HepG2 (cell line): Measurements from ENCODE around the gene VKORC1. TPM values are rescaled to one million over a fixed set of nuclear protein-coding genes. Genes with fewer than 3 reads are reported as not detected.

Source experiments
- ATAC-seq: fragments of 200-7000 bp; cut with Tn5 transposase; 3 replicates; pipeline ENCODE4 v1.9.1; 2020; ENCODE audit warnings: mild to moderate bottlenecking, moderate library complexity
- BruUV-seq: library from RNA; stranded (reverse); fragments of 400-500 nt; replicated peaks from 2 replicates; lab custom pipeline; 2021; lab: Mats Ljungman, UMichigan
- CTCF ChIA-PET: fragments of 300-600 bp; formaldehyde crosslinking; extraction: SDS; loops from one replicate; lab custom pipeline; 2021; ENCODE audit warnings: low total read pairs, inconsistent platforms, low intra/inter-chr PET ratio; lab: Yijun Ruan, JAX
- POLR2A ChIA-PET: fragments of 350-600 bp; sonication (Branson Sonifier 250); formaldehyde crosslinking; loops from one replicate; lab custom pipeline; 2020; ENCODE audit warnings: antibody characterized with exemption, inconsistent platforms; lab: Yijun Ruan, JAX
- DNase-seq: peaks from one replicate; pipeline ENCODE4 v3.0.0-alpha.2; 2015; ENCODE audit warnings: low spot score
- FAIRE-seq: peaks from 3 replicates; lab custom pipeline; 2011; peaks lifted over from hg19 to GRCh38; lab: Jason Lieb, UNC
- H2AFZ ChIP-seq: one replicate; pipeline ENCODE4 v1.6.1; 2011; ENCODE audit warnings: low read length, inconsistent platforms
- H3K27ac ChIP-seq: fragments of 300-600 bp; 3 replicates; pipeline ENCODE4 v1.8.0; 2011; ENCODE audit warnings: mixed run types, mild to moderate bottlenecking, mixed read lengths, low read length, inconsistent platforms; ENCODE audit not compliant: insufficient read depth; ENCODE audit errors: extremely low read length
- H3K27me3 ChIP-seq, 2 experiments: fragments of 200-600 bp in 1 of 2; 2 replicates in 1 of 2; 3 replicates in 1 of 2; pipeline versions ENCODE4 v1.6.0 to v1.8.0; 2011; ENCODE audit warnings: low read length in 2 of 2, mild to moderate bottlenecking in 2 of 2, moderate library complexity in 2 of 2, inconsistent platforms in 1 of 2; ENCODE audit not compliant: insufficient read depth in 2 of 2, control insufficient read depth in 1 of 2
- H3K36me3 ChIP-seq, 2 experiments: fragments of 200-600 bp in 1 of 2; replicated peaks in 1 of 2; 2 replicates in 1 of 2; 3 replicates in 1 of 2; pipeline versions ENCODE4 v1.5.1 to v1.8.0; 2011; ENCODE audit warnings: low read length in 2 of 2, inconsistent platforms in 1 of 2; ENCODE audit not compliant: insufficient read depth in 2 of 2, control insufficient read depth in 1 of 2
- H3K4me1 ChIP-seq: 2 replicates; pipeline ENCODE4 v1.5.1; 2012; ENCODE audit warnings: low read length, inconsistent platforms; ENCODE audit not compliant: insufficient read depth
- H3K4me2 ChIP-seq: 2 replicates; pipeline ENCODE4 v1.6.0; 2011; ENCODE audit warnings: low read depth, low read length, inconsistent platforms
- H3K4me3 ChIP-seq, 3 experiments: fragments of 200-600 bp in 1 of 3; sonication (generic), shearing (Covaris generic) in 1 of 3; replicated peaks in 1 of 3; 2 replicates each; pipeline ENCODE4 v1.5.1; 2011 to 2016; ENCODE audit warnings: low read length in 3 of 3, inconsistent platforms in 2 of 3, low read depth in 2 of 3, mild to moderate bottlenecking in 2 of 3, control low read depth in 1 of 3, mixed read lengths in 1 of 3; ENCODE audit not compliant: insufficient read depth in 1 of 3
- H3K79me2 ChIP-seq: one replicate; pipeline ENCODE4 v1.6.1; 2011; ENCODE audit warnings: low read length, inconsistent platforms; ENCODE audit not compliant: insufficient read depth
- H3K9ac ChIP-seq: 2 replicates; pipeline ENCODE4 v1.6.0; 2011; ENCODE audit warnings: mild to moderate bottlenecking, low read depth, low read length, inconsistent platforms; ENCODE audit not compliant: insufficient read depth
- H3K9me3 ChIP-seq: 2 replicates; pipeline ENCODE4 v1.5.1; 2012; ENCODE audit warnings: mild to moderate bottlenecking, low read length
- H4K20me1 ChIP-seq: 2 replicates; pipeline ENCODE4 v1.6.0; 2011; ENCODE audit warnings: inconsistent platforms, mild to moderate bottlenecking, low read length, moderate library complexity; ENCODE audit not compliant: insufficient read depth
- CBX5 ChIP-seq: sonication (generic); formaldehyde crosslinking; IDR thresholded peaks from 2 replicates; pipeline ENCODE4 v1.4.0; 2020; ENCODE audit warnings: missing genetic modification reagents, borderline replicate concordance
- CHD2 ChIP-seq: IDR thresholded peaks from 2 replicates; pipeline ENCODE4 v1.6.1; 2011; ENCODE audit warnings: low read depth, low read length, improper control_type of control experiment
- ETV6 ChIP-seq: sonication (generic); formaldehyde crosslinking; conservative IDR thresholded peaks from 2 replicates; pipeline ENCODE4 v1.4.0; 2020; ENCODE audit warnings: missing genetic modification reagents
- HMG20B ChIP-seq: conservative IDR thresholded peaks from 2 replicates; pipeline ENCODE4 v1.6.1; 2016; ENCODE audit warnings: missing genetic modification reagents, missing compliant biosample characterization
- REL ChIP-seq: sonication (generic); formaldehyde crosslinking; conservative IDR thresholded peaks from 2 replicates; pipeline ENCODE4 v1.8.0; 2022; ENCODE audit warnings: mild to moderate bottlenecking, missing genetic modification reagents, moderate library complexity
- SNAI1 ChIP-seq: sonication (generic); formaldehyde crosslinking; IDR thresholded peaks from 2 replicates; pipeline ENCODE4 v1.5.0; 2020; ENCODE audit warnings: mild to moderate bottlenecking, missing genetic modification reagents, borderline replicate concordance
- ZC3H13 ChIP-seq: sonication (generic); formaldehyde crosslinking; IDR thresholded peaks from 2 replicates; pipeline ENCODE4 v1.8.1; 2023; ENCODE audit warnings: mild to moderate bottlenecking, missing genetic modification reagents, moderate library complexity
- ZNF367 ChIP-seq: sonication (generic); formaldehyde crosslinking; IDR thresholded peaks from 2 replicates; pipeline ENCODE4 v1.4.0; 2020; ENCODE audit warnings: missing genetic modification reagents, borderline replicate concordance
- ZNF549 ChIP-seq: sonication (generic); formaldehyde crosslinking; IDR thresholded peaks from 2 replicates; pipeline ENCODE4 v1.5.0; 2020; ENCODE audit warnings: missing genetic modification reagents
- ZNF598 ChIP-seq: sonication (generic); formaldehyde crosslinking; IDR thresholded peaks from 2 replicates; pipeline ENCODE4 v1.5.1; 2020; ENCODE audit warnings: mild to moderate bottlenecking, missing genetic modification reagents, borderline replicate concordance
- ZSCAN29 ChIP-seq: sonication (generic); formaldehyde crosslinking; conservative IDR thresholded peaks from 2 replicates; pipeline ENCODE4 v1.4.0; 2020; ENCODE audit warnings: mild to moderate bottlenecking, missing genetic modification reagents
- ZSCAN9 ChIP-seq: IDR thresholded peaks from 2 replicates; pipeline ENCODE4 v1.6.1; 2016; ENCODE audit warnings: borderline replicate concordance
- WGBS: methylation state at CpG from one replicate; pipeline ENCODE4 v1.1.6; 2017; ENCODE audit warnings: low lambda C conversion rate; 5-methylcytosine and 5-hydroxymethylcytosine counted together
- in situ Hi-C: cut with HindIII; loops from 2 replicates; pipeline ENCODE4 v1.10.0; 2017; ENCODE audit warnings: low pct_unique_long_range_greater_than_20kb; ENCODE audit not compliant: extremely low pct_ligation_motif_present
- intact Hi-C: fragments of 100-400 bp; cut with micrococcal nuclease; formaldehyde crosslinking; loops from one replicate; pipeline ENCODE4 v1.10.0; 2022; ENCODE audit not compliant: unreplicated experiment
- polyA plus RNA-seq, 8 experiments: library from polyadenylated mRNA; depleted of rRNA in 3 of 8; stranded (reverse) in 7 of 8; unstranded in 1 of 8; fragments of >200 nt; fragmentation: Illumina TruSeq in 4 of 8; extraction: Trizol in 4 of 8; gene quantifications; 2 replicates each; pipeline versions ENCODE4 v1.2.1 to v1.2.3, GENCODE V29; 2011 to 2016; ENCODE audit warnings: low read depth in 4 of 8, missing spikeins in 1 of 8, mixed read lengths in 1 of 8; ENCODE audit not compliant: insufficient read depth in 1 of 8
- total RNA-seq, 5 experiments: library from RNA; depleted of rRNA; stranded (reverse); fragments of >200 nt; fragmentation: Illumina TruSeq; extraction: Trizol; gene quantifications; 2 replicates each; pipeline ENCODE4 v1.2.3, GENCODE V29; 2016; ENCODE audit warnings: low read depth in 1 of 5
- TF ChIP-seq, protein P1 (sequence below): IDR thresholded peaks from 2 replicates; pipeline ENCODE4 v1.6.1; 2016
- TF ChIP-seq, protein P2 (sequence below): sonication (generic); formaldehyde crosslinking; IDR thresholded peaks from 2 replicates; pipeline ENCODE4 v1.5.1; 2020; ENCODE audit warnings: mild to moderate bottlenecking, moderate library complexity, missing genetic modification reagents
- TF ChIP-seq, protein P3 (sequence below): sonication (generic); formaldehyde crosslinking; IDR thresholded peaks from 2 replicates; pipeline ENCODE4 v1.4.0; 2020; ENCODE audit warnings: missing genetic modification reagents, borderline replicate concordance
- TF ChIP-seq, protein P4 (sequence below), 2 experiments: fragments of 450-650 bp in 1 of 2; sonication (generic) in 1 of 2; formaldehyde crosslinking; IDR thresholded peaks; 2 replicates each; pipeline versions ENCODE4 v1.5.0 to v1.8.0; 2020 to 2022; ENCODE audit warnings: mild to moderate bottlenecking in 1 of 2, missing genetic modification reagents in 1 of 2

The VKORC1 gene
- total and polyA plus RNA-seq, 2 of the 13 experiments (the other 11 are each of a cell fraction or from before 2014, with no cell fraction given) = 141 to 615 TPM

DNA sequence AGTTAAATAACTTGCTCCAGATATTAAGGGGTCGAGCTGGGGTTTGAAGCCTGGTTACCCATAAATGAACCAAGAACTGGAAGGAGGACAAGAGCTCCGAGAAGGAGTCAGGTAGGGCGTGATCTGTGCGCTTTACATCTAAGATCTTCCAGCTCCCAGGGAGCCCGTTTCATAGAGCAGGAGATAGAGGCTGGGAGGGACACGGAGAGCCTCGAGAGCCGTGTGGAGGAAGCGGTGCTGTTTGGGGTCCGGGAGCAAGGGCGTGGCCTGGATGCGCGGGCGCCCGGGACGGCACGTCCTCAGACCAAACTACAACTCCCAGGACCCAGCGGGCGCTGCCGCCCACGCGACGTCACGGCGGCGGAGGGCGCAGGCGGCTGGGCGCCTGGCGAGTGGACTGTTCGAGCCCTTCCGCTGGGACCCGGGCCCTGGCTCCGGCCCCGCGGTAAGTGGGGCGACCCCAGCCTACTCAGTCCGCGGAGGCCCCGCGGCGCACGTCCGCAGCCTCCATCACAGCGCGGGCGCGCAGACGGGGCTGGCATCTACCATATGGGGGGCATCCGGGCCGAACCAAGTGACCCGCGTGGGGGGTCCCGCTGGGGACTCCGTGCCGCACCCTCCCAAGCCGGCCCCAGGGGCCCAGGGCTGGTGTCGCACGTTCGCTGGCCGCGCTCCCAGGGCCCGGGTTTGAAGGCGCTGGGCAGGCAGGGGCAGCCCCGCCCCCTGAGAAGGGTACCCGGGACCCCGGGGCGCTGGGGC is 13.6 kb upstream of the VKORC1 start, which contains the start of gene BCKDK:
Gene BCKDK (plus strand): TSS at position 352 of the 759 bp plus-strand sequence. CDS start 838 bp downstream, outside the sequence.
- peaks cover 12% of the 10 kb centered on the region for H3K79me2 ChIP-seq
- CTCF ChIA-PET = no interaction called here
- peak; percentile 82 for FAIRE-seq
- peaks cover 42% of the 10 kb centered on the region for H3K4me1 ChIP-seq
- WGBS = 3% methylated on average over 25 of the region's 68 CpGs
- in situ Hi-C loops = no loop called here
- intact Hi-C loops = loop anchor here (5.0 kb wide), 1 partner anchor 49 kb away; no protein-coding TSS in a partner anchor
- H3K27me3 ChIP-seq = no peaks in the 10 kb centered on the region
- H3K27ac ChIP-seq = peak within 1 kb of the TSS; percentile 54
- peak; percentile 58 for DNase-seq
- H2AFZ ChIP-seq = peak within 1 kb of the TSS; percentile 24
- peak within 1 kb of the TSS; percentile 94 for H3K4me2 ChIP-seq
- H3K9ac ChIP-seq = peak within 1 kb of the TSS; percentile 90
- no peaks in the 10 kb centered on the region for H3K9me3 ChIP-seq
- H3K36me3 ChIP-seq = peaks cover 20 to 35% of the 10 kb centered on the region in 2 experiments
- peak within 1 kb of the TSS; percentile 87 to 100 (median 94) for H3K4me3 ChIP-seq
- POLR2A ChIA-PET = interaction anchor here (1.3 to 3.7 kb wide), 2 partner anchors 9 to 34 kb away, joined by 4 to 17 read pairs; partner anchors contain the start of gene KAT8
- no TSS peak for BruUV-seq
- ATAC-seq = peak; percentile 87
- H4K20me1 ChIP-seq = no peaks in the 10 kb centered on the region
- TF ChIP-seq, protein P1, sequence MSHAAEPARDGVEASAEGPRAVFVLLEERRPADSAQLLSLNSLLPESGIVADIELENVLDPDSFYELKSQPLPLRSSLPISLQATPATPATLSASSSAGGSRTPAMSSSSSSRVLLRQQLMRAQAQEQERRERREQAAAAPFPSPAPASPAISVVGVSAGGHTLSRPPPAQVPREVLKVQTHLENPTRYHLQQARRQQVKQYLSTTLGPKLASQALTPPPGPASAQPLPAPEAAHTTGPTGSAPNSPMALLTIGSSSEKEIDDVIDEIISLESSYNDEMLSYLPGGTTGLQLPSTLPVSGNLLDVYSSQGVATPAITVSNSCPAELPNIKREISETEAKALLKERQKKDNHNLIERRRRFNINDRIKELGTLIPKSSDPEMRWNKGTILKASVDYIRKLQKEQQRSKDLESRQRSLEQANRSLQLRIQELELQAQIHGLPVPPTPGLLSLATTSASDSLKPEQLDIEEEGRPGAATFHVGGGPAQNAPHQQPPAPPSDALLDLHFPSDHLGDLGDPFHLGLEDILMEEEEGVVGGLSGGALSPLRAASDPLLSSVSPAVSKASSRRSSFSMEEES (CRISPR knock-in tag) = peak; percentile 39; the same call in 1 of the 2 replicates
- TF ChIP-seq ZC3H13 = peak; percentile 89; the same call in 1 of the 2 replicates
- no peak for TF ChIP-seq ZNF367
- TF ChIP-seq, protein P2, sequence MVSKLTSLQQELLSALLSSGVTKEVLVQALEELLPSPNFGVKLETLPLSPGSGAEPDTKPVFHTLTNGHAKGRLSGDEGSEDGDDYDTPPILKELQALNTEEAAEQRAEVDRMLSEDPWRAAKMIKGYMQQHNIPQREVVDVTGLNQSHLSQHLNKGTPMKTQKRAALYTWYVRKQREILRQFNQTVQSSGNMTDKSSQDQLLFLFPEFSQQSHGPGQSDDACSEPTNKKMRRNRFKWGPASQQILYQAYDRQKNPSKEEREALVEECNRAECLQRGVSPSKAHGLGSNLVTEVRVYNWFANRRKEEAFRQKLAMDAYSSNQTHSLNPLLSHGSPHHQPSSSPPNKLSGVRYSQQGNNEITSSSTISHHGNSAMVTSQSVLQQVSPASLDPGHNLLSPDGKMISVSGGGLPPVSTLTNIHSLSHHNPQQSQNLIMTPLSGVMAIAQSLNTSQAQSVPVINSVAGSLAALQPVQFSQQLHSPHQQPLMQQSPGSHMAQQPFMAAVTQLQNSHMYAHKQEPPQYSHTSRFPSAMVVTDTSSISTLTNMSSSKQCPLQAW (CRISPR knock-in tag) = peak; percentile 47
- peak; percentile 36; the same call in 1 of the 2 replicates for TF ChIP-seq ZNF598 (CRISPR knock-in tag)
- TF ChIP-seq REL (CRISPR knock-in tag) = peak; percentile 58; the same call in 1 of the 2 replicates
- peak; percentile 84 for TF ChIP-seq SNAI1 (CRISPR knock-in tag)
- TF ChIP-seq, protein P3, sequence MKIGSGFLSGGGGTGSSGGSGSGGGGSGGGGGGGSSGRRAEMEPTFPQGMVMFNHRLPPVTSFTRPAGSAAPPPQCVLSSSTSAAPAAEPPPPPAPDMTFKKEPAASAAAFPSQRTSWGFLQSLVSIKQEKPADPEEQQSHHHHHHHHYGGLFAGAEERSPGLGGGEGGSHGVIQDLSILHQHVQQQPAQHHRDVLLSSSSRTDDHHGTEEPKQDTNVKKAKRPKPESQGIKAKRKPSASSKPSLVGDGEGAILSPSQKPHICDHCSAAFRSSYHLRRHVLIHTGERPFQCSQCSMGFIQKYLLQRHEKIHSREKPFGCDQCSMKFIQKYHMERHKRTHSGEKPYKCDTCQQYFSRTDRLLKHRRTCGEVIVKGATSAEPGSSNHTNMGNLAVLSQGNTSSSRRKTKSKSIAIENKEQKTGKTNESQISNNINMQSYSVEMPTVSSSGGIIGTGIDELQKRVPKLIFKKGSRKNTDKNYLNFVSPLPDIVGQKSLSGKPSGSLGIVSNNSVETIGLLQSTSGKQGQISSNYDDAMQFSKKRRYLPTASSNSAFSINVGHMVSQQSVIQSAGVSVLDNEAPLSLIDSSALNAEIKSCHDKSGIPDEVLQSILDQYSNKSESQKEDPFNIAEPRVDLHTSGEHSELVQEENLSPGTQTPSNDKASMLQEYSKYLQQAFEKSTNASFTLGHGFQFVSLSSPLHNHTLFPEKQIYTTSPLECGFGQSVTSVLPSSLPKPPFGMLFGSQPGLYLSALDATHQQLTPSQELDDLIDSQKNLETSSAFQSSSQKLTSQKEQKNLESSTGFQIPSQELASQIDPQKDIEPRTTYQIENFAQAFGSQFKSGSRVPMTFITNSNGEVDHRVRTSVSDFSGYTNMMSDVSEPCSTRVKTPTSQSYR = peak; percentile 45; the same call in 1 of the 2 replicates
- no peak for TF ChIP-seq ZNF549 (CRISPR knock-in tag)
- TF ChIP-seq HMG20B (CRISPR knock-in tag) = no peak
- TF ChIP-seq, protein P4, sequence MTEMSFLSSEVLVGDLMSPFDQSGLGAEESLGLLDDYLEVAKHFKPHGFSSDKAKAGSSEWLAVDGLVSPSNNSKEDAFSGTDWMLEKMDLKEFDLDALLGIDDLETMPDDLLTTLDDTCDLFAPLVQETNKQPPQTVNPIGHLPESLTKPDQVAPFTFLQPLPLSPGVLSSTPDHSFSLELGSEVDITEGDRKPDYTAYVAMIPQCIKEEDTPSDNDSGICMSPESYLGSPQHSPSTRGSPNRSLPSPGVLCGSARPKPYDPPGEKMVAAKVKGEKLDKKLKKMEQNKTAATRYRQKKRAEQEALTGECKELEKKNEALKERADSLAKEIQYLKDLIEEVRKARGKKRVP (CRISPR knock-in tag; IDR thresholded peaks at IDR 0.05) = no peak
- TF ChIP-seq ETV6 (CRISPR knock-in tag) = 0 out of 2 replicates have a peak, but pooled peaks have one; percentile 57
- TF ChIP-seq CHD2 = 0 out of 2 replicates have a peak, but pooled peaks have one; percentile 45
- no peak for TF ChIP-seq ZSCAN9 (CRISPR knock-in tag)
- peak; percentile 85 for TF ChIP-seq ZSCAN29
- TF ChIP-seq CBX5 (CRISPR knock-in tag) = 0 out of 2 replicates have a peak, but pooled peaks have one; percentile 37
